Spleen (tissue), 7 donors: Measurements from ENCODE around the gene SERPINE1.

ENCODE experiments used
- CTCF ChIP-seq, 11 experiments: fragments of 200-600 bp in 7 of 11; fragments of 450-650 bp in 4 of 11; sonication (generic) in 4 of 11; IDR thresholded peaks in 8 of 11; conservative IDR thresholded peaks in 3 of 11; 1 replicate in 7 of 11; 2 replicates in 4 of 11; pipeline versions ENCODE4 v1.4.0 to v1.8.0; 2016 to 2021; ENCODE audit warnings: antibody characterized with exemption in 11 of 11, inconsistent platforms in 4 of 11, mild to moderate bottlenecking in 1 of 11
- POLR2A ChIP-seq, 3 donors: fragments of 450-650 bp; IDR thresholded peaks; one replicate each; pipeline ENCODE4 v1.5.1; 2017; ENCODE audit warnings: antibody characterized with exemption in 3 of 3, mild to moderate bottlenecking in 1 of 3
- POLR2AphosphoS5 ChIP-seq, 3 donors: sonication (generic); formaldehyde crosslinking; IDR thresholded peaks; one replicate each; pipeline ENCODE4 v1.5.1; 2017; ENCODE audit warnings: antibody characterized with exemption in 3 of 3
- donor health status: DM: no; HTN: no; CAD: no; lungs with moderate emphysema.
- donor health status: DM: no; HTN: no; CAD: no.
- donor health status: DM: no; HTN: no; CAD: no.

- TF ChIP-seq CTCF (IDR thresholded peaks at IDR 0.05 in 8 of 11, conservative IDR thresholded peaks at IDR 0.05 in 3 of 11), result no peak
- TF ChIP-seq POLR2A (IDR thresholded peaks at IDR 0.05), result no peak
- TF ChIP-seq POLR2AphosphoS5 (IDR thresholded peaks at IDR 0.05), result peak; percentile 76 to 91 (median 82)
These were observed 27.2 kb downstream of the SERPINE1 start, which contains the start of gene AP1S1 for GRCh38 chr7:101153969-101154692.
